Thymus (tissue), 11 donors: ENCODE data around the gene ANO9. TPM values are rescaled to one million over a fixed set of nuclear protein-coding genes. Genes with fewer than 3 reads are reported as not detected.
"Not testable (repeated sequence)": the region's sequence is repeated elsewhere in the genome, so short reads cannot be mapped to it uniquely, and the experiment has no call there.

Source experiments
- DNase-seq, 9 donors: peaks; one replicate each; pipeline ENCODE4 v3.0.0-alpha.2; 2013; ENCODE audit warnings: low spot score in 9 of 9, low read depth in 6 of 9, missing footprints in 1 of 9
- H3K27ac ChIP-seq, 2 donors: one replicate each; pipeline ENCODE4 v1.5.1; 2013; ENCODE audit warnings: control low read depth in 1 of 2, low read depth in 1 of 2, low read length in 1 of 2, mild to moderate bottlenecking in 1 of 2, moderate library complexity in 1 of 2
- H3K27me3 ChIP-seq, 2 donors: one replicate each; pipeline ENCODE4 v1.5.1; 2013; ENCODE audit warnings: low read length in 1 of 2; ENCODE audit not compliant: control insufficient read depth in 2 of 2, insufficient read depth in 1 of 2
- H3K36me3 ChIP-seq, 2 donors: one replicate each; pipeline ENCODE4 v1.5.1; 2013; ENCODE audit warnings: low read length in 1 of 2, mild to moderate bottlenecking in 1 of 2, moderate library complexity in 1 of 2; ENCODE audit not compliant: control insufficient read depth in 2 of 2, insufficient read depth in 2 of 2
- H3K4me1 ChIP-seq, 2 donors: one replicate each; pipeline ENCODE4 v1.5.1; 2013; ENCODE audit warnings: low read length in 2 of 2; ENCODE audit not compliant: control insufficient read depth in 2 of 2, insufficient read depth in 2 of 2
- H3K4me3 ChIP-seq, 2 donors: one replicate each; pipeline ENCODE4 v1.5.1; 2013; ENCODE audit warnings: low read length in 2 of 2, control low read depth in 1 of 2, mild to moderate bottlenecking in 1 of 2
- H3K9me3 ChIP-seq, 2 donors: one replicate each; pipeline ENCODE4 v1.5.1; 2013; ENCODE audit warnings: low read length in 1 of 2, mild to moderate bottlenecking in 1 of 2; ENCODE audit not compliant: control insufficient read depth in 2 of 2, insufficient read depth in 1 of 2
- WGBS: extraction: QIAGEN DNeasy Blood & Tissue Kit; methylation state at CpG from one replicate; pipeline ENCODE4 v1.1.7; 2013; 5-methylcytosine and 5-hydroxymethylcytosine counted together
- polyA plus RNA-seq: library from polyadenylated mRNA; stranded (reverse); fragments of 200-250 nt; gene quantifications from one replicate; pipeline ENCODE4 v1.2.3, GENCODE V29; 2013
- total RNA-seq: library from RNA; stranded (reverse); fragments of 120-200 nt; gene quantifications from one replicate; pipeline ENCODE4 v1.2.4, GENCODE V29; 2013
- donor health status: healthy.

ANO9 gene
- total and polyA plus RNA-seq, 2 donors = 26.3 to 114 TPM

GRCh38 chr11:390175-390574 lies 51.6 kb downstream of the ANO9 start:
- 87% methylated on average over 8 of the region's 11 CpGs for WGBS
- Histone ChIP-seq H3K4me1 (no peaks in the 10 kb centered on the region), H3K27me3 (peaks cover 0 to 4% of the 10 kb centered on the region in 2 donors), H3K36me3 (no peaks in the 10 kb centered on the region), H3K9me3 (peaks cover 2 to 17% of the 10 kb centered on the region in 2 donors), H3K4me3 (no peak overlapping the region), H3K27ac (no peak overlapping the region)
- no peak for DNase-seq

GRCh38 chr11:389369-389768 lies 52.4 kb downstream of the ANO9 start:
- H3K4me1 ChIP-seq, H3K27me3 ChIP-seq, H3K27ac ChIP-seq, DNase-seq, H3K36me3 ChIP-seq, H3K4me3 ChIP-seq: not testable (repeated sequence)
- WGBS = 90% methylated on average over 17 of the region's 17 CpGs
- H3K9me3 ChIP-seq = peaks cover 2 to 17% of the 10 kb centered on the region in 2 donors

- Histone ChIP-seq H3K36me3 (no peaks in the 10 kb centered on the region), H3K4me3 (no peak overlapping the region), H3K9me3 (peaks cover 2 to 17% of the 10 kb centered on the region in 2 donors), H3K27ac (no peak overlapping the region), H3K4me1 (peaks cover 0 to 4% of the 10 kb centered on the region in 2 donors), H3K27me3 (peaks cover 0 to 3% of the 10 kb centered on the region in 2 donors)
- WGBS = 51% methylated on average over 4 of the region's 4 CpGs
- DNase-seq = no peak
Observed at GRCh38 chr11:387193-387793, 54.5 kb downstream of the ANO9 start.

GRCh38 chr11:386483-386882 lies 55.3 kb downstream of the ANO9 start:
- Histone ChIP-seq H3K27ac (no peak overlapping the region), H3K4me1 (peaks cover 0 to 11% of the 10 kb centered on the region in 2 donors), H3K4me3 (no peak overlapping the region), H3K36me3 (no peaks in the 10 kb centered on the region), H3K9me3 (peaks cover 2 to 17% of the 10 kb centered on the region in 2 donors), H3K27me3 (peaks cover 0 to 7% of the 10 kb centered on the region in 2 donors)
- WGBS = 95% methylated on average over 6 of the region's 6 CpGs
- no peak for DNase-seq

GRCh38 chr11:385594-386351 lies 56.0 kb downstream of the ANO9 start:
- DNase-seq = no peak
- Histone ChIP-seq H3K9me3 (peaks cover 2 to 20% of the 10 kb centered on the region in 2 donors), H3K4me3 (no peak overlapping the region), H3K27ac (no peak overlapping the region), H3K36me3 (no peaks in the 10 kb centered on the region), H3K4me1 (peaks cover 0 to 11% of the 10 kb centered on the region in 2 donors), H3K27me3 (peaks cover 0 to 7% of the 10 kb centered on the region in 2 donors)
- WGBS = 95% methylated on average over 18 of the region's 19 CpGs

- DNase-seq = no peak
- Histone ChIP-seq H3K4me1 (peaks cover 0 to 11% of the 10 kb centered on the region in 2 donors), H3K36me3 (no peaks in the 10 kb centered on the region), H3K4me3 (no peak overlapping the region), H3K9me3 (peaks cover 2 to 31% of the 10 kb centered on the region in 2 donors), H3K27ac (no peak overlapping the region), H3K27me3 (peaks cover 0 to 10% of the 10 kb centered on the region in 2 donors)
- WGBS = 95% methylated on average over 16 of the region's 16 CpGs
Observed at GRCh38 chr11:384511-384910, 57.3 kb downstream of the ANO9 start.

GRCh38 chr11:383431-383830 lies 58.4 kb downstream of the ANO9 start:
- H3K27ac ChIP-seq = no peak overlapping the region
- no peaks in the 10 kb centered on the region for H3K36me3 ChIP-seq
- H3K9me3 ChIP-seq = peaks cover 2 to 31% of the 10 kb centered on the region in 2 donors
- H3K4me3 ChIP-seq = no peak overlapping the region
- DNase-seq = no peak
- WGBS = 97% methylated on average over 14 of the region's 14 CpGs
- H3K27me3 ChIP-seq = peaks cover 0 to 10% of the 10 kb centered on the region in 2 donors
- H3K4me1 ChIP-seq = peaks cover 0 to 11% of the 10 kb centered on the region in 2 donors

GRCh38 chr11:382081-382629 lies 59.7 kb downstream of the ANO9 start:
- Histone ChIP-seq H3K4me1 (peaks cover 0 to 11% of the 10 kb centered on the region in 2 donors), H3K4me3 (no peak overlapping the region), H3K27ac (no peak overlapping the region), H3K36me3 (no peaks in the 10 kb centered on the region), H3K9me3 (peaks cover 2 to 31% of the 10 kb centered on the region in 2 donors), H3K27me3 (peaks cover 0 to 8% of the 10 kb centered on the region in 2 donors)
- 30% methylated on average over 11 of the region's 11 CpGs for WGBS
- DNase-seq = no peak

GRCh38 chr11:381501-382072 lies 60.2 kb downstream of the ANO9 start:
- Histone ChIP-seq H3K27ac (no peak overlapping the region), H3K4me1 (peaks cover 0 to 11% of the 10 kb centered on the region in 2 donors), H3K36me3 (no peaks in the 10 kb centered on the region), H3K27me3 (peaks cover 0 to 8% of the 10 kb centered on the region in 2 donors), H3K9me3 (peaks cover 2 to 26% of the 10 kb centered on the region in 2 donors), H3K4me3 (no peak overlapping the region)
- 75% methylated on average over 31 of the region's 35 CpGs for WGBS
- DNase-seq = no peak
